HEK293 (cell line): ENCODE measurements around the gene IL3.
A peak's percentile ranks its signal among the peaks of the same experiment; 100 is the strongest.

Experiments used
- CTCF ChIA-PET: fragments of 350-600 bp; formaldehyde crosslinking; extraction: SDS; loops from one replicate; lab custom pipeline; 2021; ENCODE audit warnings: antibody characterized with exemption; lab: Yijun Ruan, JAX
- POLR2A ChIA-PET: fragments of 300-600 bp; formaldehyde crosslinking; extraction: SDS; loops from one replicate; lab custom pipeline; 2020; ENCODE audit warnings: antibody characterized with exemption, inconsistent platforms; lab: Yijun Ruan, JAX
- H3K27ac ChIP-seq: fragments of 200-500 bp; sonication (Bioruptor generic); 2 replicates; pipeline ENCODE4 v1.5.1; 2014; ENCODE audit warnings: low read depth, low read length, control low read depth, inconsistent platforms; ENCODE audit errors: extremely low read depth
- H3K36me3 ChIP-seq, 2 experiments: fragments of 200-500 bp in 1 of 2; sonication (Bioruptor generic) in 1 of 2; 1 replicate in 1 of 2; 2 replicates in 1 of 2; pipeline ENCODE4 v1.5.1; 2014 to 2017; ENCODE audit warnings: inconsistent platforms in 2 of 2, low read length in 2 of 2; ENCODE audit not compliant: control insufficient read depth in 2 of 2, insufficient read depth in 1 of 2
- H3K4me1 ChIP-seq: fragments of 200-500 bp; sonication (Bioruptor generic); 2 replicates; pipeline ENCODE4 v1.5.1; 2014; ENCODE audit warnings: mild to moderate bottlenecking, low read length, inconsistent platforms; ENCODE audit not compliant: control insufficient read depth, insufficient read depth
- H3K4me3 ChIP-seq: 2 replicates; pipeline ENCODE4 v1.5.1; 2011; ENCODE audit warnings: low read depth, mild to moderate bottlenecking, control low read depth, low read length, moderate library complexity
- H3K9me3 ChIP-seq: fragments of 200-500 bp; sonication (Bioruptor generic); 2 replicates; pipeline ENCODE4 v1.5.1; 2014; ENCODE audit warnings: low read depth, low read length, inconsistent platforms; ENCODE audit not compliant: control insufficient read depth, insufficient read depth
- EGR2 ChIP-seq: fragments of 450-650 bp; formaldehyde crosslinking; IDR thresholded peaks from 2 replicates; pipeline ENCODE4 v1.5.1; 2016; ENCODE audit warnings: low read depth, missing biosample characterization, missing genetic modification characterization
- GLI2 ChIP-seq: fragments of 450-650 bp; formaldehyde crosslinking; IDR thresholded peaks from 2 replicates; pipeline ENCODE4; 2017; ENCODE audit warnings: missing biosample characterization, missing genetic modification characterization, low read depth, borderline replicate concordance
- GLIS1 ChIP-seq: fragments of 450-650 bp; formaldehyde crosslinking; IDR thresholded peaks from 2 replicates; pipeline ENCODE4 v1.5.1; 2016; ENCODE audit warnings: missing biosample characterization, missing genetic modification characterization
- HOXD13 ChIP-seq: sonication (generic); formaldehyde crosslinking; IDR thresholded peaks from 2 replicates; pipeline ENCODE4 v1.8.0; 2022; ENCODE audit warnings: missing genetic modification reagents, borderline replicate concordance
- KLF16 ChIP-seq: fragments of 450-650 bp; formaldehyde crosslinking; IDR thresholded peaks from 2 replicates; pipeline ENCODE4 v1.5.1; 2017; ENCODE audit warnings: missing biosample characterization, missing genetic modification characterization
- KLF7 ChIP-seq: fragments of 450-650 bp; formaldehyde crosslinking; IDR thresholded peaks from 2 replicates; pipeline ENCODE4 v1.5.1; 2016; ENCODE audit warnings: missing biosample characterization, missing genetic modification characterization, borderline replicate concordance
- KLF9 ChIP-seq: fragments of 450-650 bp; formaldehyde crosslinking; IDR thresholded peaks from 2 replicates; pipeline ENCODE4 v1.5.1; 2016; ENCODE audit warnings: missing biosample characterization, missing genetic modification characterization, low read depth
- PRDM1 ChIP-seq: fragments of 450-650 bp; formaldehyde crosslinking; IDR thresholded peaks from 2 replicates; pipeline ENCODE4; 2016; ENCODE audit warnings: missing biosample characterization, missing genetic modification characterization
- RBAK ChIP-seq: fragments of 450-650 bp; formaldehyde crosslinking; IDR thresholded peaks from 2 replicates; pipeline ENCODE4 v1.5.1; 2016; ENCODE audit warnings: missing biosample characterization, missing genetic modification characterization
- SALL2 ChIP-seq: fragments of 450-650 bp; formaldehyde crosslinking; IDR thresholded peaks from 2 replicates; pipeline ENCODE4 v1.5.0; 2017; ENCODE audit warnings: missing biosample characterization, mild to moderate bottlenecking, missing genetic modification characterization, borderline replicate concordance
- SETDB1 ChIP-seq: IDR thresholded peaks from one replicate; pipeline ENCODE4 v1.6.1; 2017; ENCODE audit warnings: mild to moderate bottlenecking, low read length, moderate library complexity, mixed read lengths; ENCODE audit not compliant: insufficient read length
- YY2 ChIP-seq: fragments of 450-650 bp; formaldehyde crosslinking; IDR thresholded peaks from 2 replicates; pipeline ENCODE4 v1.5.1; 2016; ENCODE audit warnings: missing biosample characterization, missing genetic modification characterization
- ZBTB1 ChIP-seq: fragments of 450-650 bp; formaldehyde crosslinking; IDR thresholded peaks from 2 replicates; pipeline ENCODE4 v1.5.1; 2016; ENCODE audit warnings: missing biosample characterization, missing genetic modification characterization
- ZBTB10 ChIP-seq: fragments of 450-650 bp; formaldehyde crosslinking; IDR thresholded peaks from 2 replicates; pipeline ENCODE4 v1.5.1; 2016; ENCODE audit warnings: missing biosample characterization, missing genetic modification characterization
- ZBTB17 ChIP-seq: fragments of 450-650 bp; formaldehyde crosslinking; IDR thresholded peaks from 2 replicates; pipeline ENCODE4 v1.5.1; 2016; ENCODE audit warnings: missing biosample characterization, missing genetic modification characterization
- ZFHX2 ChIP-seq: fragments of 450-650 bp; formaldehyde crosslinking; conservative IDR thresholded peaks from 2 replicates; pipeline ENCODE4 v1.5.1; 2016; ENCODE audit warnings: missing biosample characterization, missing genetic modification characterization
- ZFP69B ChIP-seq: fragments of 450-650 bp; formaldehyde crosslinking; IDR thresholded peaks from 2 replicates; pipeline ENCODE4 v1.5.1; 2016; ENCODE audit warnings: missing biosample characterization, missing genetic modification characterization
- ZNF174 ChIP-seq: fragments of 450-650 bp; formaldehyde crosslinking; IDR thresholded peaks from 2 replicates; pipeline ENCODE4 v1.5.0; 2017; ENCODE audit warnings: missing biosample characterization, mild to moderate bottlenecking, missing genetic modification characterization
- ZNF366 ChIP-seq: fragments of 450-650 bp; formaldehyde crosslinking; conservative IDR thresholded peaks from 2 replicates; pipeline ENCODE4 v1.5.1; 2016; ENCODE audit warnings: missing biosample characterization, missing genetic modification characterization
- ZNF391 ChIP-seq: fragments of 450-650 bp; formaldehyde crosslinking; IDR thresholded peaks from 2 replicates; pipeline ENCODE4 v1.5.1; 2016; ENCODE audit warnings: low read depth, missing biosample characterization, missing genetic modification characterization, borderline replicate concordance
- ZNF670 ChIP-seq: fragments of 450-650 bp; formaldehyde crosslinking; IDR thresholded peaks from 2 replicates; pipeline ENCODE4 v1.5.1; 2016; ENCODE audit warnings: missing biosample characterization, missing genetic modification characterization, low read depth
- ZNF747 ChIP-seq: fragments of 450-650 bp; formaldehyde crosslinking; IDR thresholded peaks from 2 replicates; pipeline ENCODE4 v1.5.1; 2016; ENCODE audit warnings: missing biosample characterization, missing genetic modification characterization
- ZNF768 ChIP-seq: fragments of 450-650 bp; formaldehyde crosslinking; IDR thresholded peaks from 2 replicates; pipeline ENCODE4 v1.5.1; 2018; ENCODE audit warnings: missing biosample characterization, mild to moderate bottlenecking, missing genetic modification characterization
- TF ChIP-seq, protein P1 (sequence below): fragments of 450-650 bp; formaldehyde crosslinking; IDR thresholded peaks from 2 replicates; pipeline ENCODE4 v1.5.1; 2016; ENCODE audit warnings: missing biosample characterization, missing genetic modification characterization
- TF ChIP-seq, protein P2 (sequence below): fragments of 450-650 bp; formaldehyde crosslinking; IDR thresholded peaks from 2 replicates; pipeline ENCODE4 v1.5.1; 2016; ENCODE audit warnings: missing biosample characterization, missing genetic modification characterization, low read depth

IL3 gene

GRCh38 chr5:132022737-132023136 is 37.7 kb upstream of the IL3 start:
- no peak overlapping the region for H3K27ac ChIP-seq
- CTCF ChIA-PET = no interaction called here
- no peaks in the 10 kb centered on the region for H3K9me3 ChIP-seq
- H3K36me3 ChIP-seq = no peaks in the 10 kb centered on the region
- POLR2A ChIA-PET = no interaction called here
- TF ChIP-seq HOXD13 (no peak), KLF7 (tag by site-specific recombination) (no peak), ZNF768 (no peak), YY2 (no peak), KLF9 (no peak), EGR2 (tag by site-specific recombination) (peak; percentile 91), ZFHX2 (tag by site-specific recombination) (peak; percentile 75)
- no peak overlapping the region for H3K4me3 ChIP-seq
- H3K4me1 ChIP-seq = no peaks in the 10 kb centered on the region

- no peak for TF ChIP-seq GLIS1 (tag by site-specific recombination)
- TF ChIP-seq, all 188 proteins: peak for 0
- POLR2A ChIA-PET = no interaction called here
- no peaks in the 10 kb centered on the region for H3K4me1 ChIP-seq
- H3K4me3 ChIP-seq = no peak overlapping the region
- H3K27ac ChIP-seq = no peak overlapping the region
- H3K36me3 ChIP-seq = no peaks in the 10 kb centered on the region
- no peaks in the 10 kb centered on the region for H3K9me3 ChIP-seq
- CTCF ChIA-PET = interaction anchor here (0.8 kb wide), 1 partner anchor 615 kb away, joined by 3 read pairs; no protein-coding TSS in a partner anchor
Measured at GRCh38 chr5:132023258-132024116, 37.0 kb upstream of the IL3 start.

- POLR2A ChIA-PET = no interaction called here
- H3K27ac ChIP-seq = no peak overlapping the region
- TF ChIP-seq GLI2 = no peak
- no peak for TF ChIP-seq ZNF366 (tag by site-specific recombination)
- no peak for TF ChIP-seq ZNF747 (tag by site-specific recombination)
- TF ChIP-seq ZBTB17 (tag by site-specific recombination) = no peak
- no peak for TF ChIP-seq KLF16 (tag by site-specific recombination)
- no peak for TF ChIP-seq SALL2 (tag by site-specific recombination)
- TF ChIP-seq ZBTB10 = no peak
- no peak for TF ChIP-seq RBAK (tag by site-specific recombination)
- no peak for TF ChIP-seq ZNF174
- TF ChIP-seq, protein P1, sequence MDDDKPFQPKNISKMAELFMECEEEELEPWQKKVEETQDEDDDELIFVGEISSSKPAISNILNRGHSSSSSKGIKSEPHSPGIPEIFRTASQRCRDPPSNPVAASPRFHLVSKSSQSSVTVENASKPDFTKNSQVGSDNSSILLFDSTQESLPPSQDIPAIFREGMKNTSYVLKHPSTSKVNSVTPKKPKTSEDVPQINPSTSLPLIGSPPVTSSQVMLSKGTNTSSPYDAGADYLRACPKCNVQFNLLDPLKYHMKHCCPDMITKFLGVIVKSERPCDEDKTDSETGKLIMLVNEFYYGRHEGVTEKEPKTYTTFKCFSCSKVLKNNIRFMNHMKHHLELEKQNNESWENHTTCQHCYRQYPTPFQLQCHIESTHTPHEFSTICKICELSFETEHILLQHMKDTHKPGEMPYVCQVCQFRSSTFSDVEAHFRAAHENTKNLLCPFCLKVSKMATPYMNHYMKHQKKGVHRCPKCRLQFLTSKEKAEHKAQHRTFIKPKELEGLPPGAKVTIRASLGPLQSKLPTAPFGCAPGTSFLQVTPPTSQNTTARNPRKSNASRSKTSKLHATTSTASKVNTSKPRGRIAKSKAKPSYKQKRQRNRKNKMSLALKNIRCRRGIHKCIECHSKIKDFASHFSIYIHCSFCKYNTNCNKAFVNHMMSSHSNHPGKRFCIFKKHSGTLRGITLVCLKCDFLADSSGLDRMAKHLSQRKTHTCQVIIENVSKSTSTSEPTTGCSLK (tag by site-specific recombination) = no peak
- TF ChIP-seq PRDM1 (tag by site-specific recombination) = no peak
- TF ChIP-seq ZBTB1 (tag by site-specific recombination) = no peak
- TF ChIP-seq, protein P2, sequence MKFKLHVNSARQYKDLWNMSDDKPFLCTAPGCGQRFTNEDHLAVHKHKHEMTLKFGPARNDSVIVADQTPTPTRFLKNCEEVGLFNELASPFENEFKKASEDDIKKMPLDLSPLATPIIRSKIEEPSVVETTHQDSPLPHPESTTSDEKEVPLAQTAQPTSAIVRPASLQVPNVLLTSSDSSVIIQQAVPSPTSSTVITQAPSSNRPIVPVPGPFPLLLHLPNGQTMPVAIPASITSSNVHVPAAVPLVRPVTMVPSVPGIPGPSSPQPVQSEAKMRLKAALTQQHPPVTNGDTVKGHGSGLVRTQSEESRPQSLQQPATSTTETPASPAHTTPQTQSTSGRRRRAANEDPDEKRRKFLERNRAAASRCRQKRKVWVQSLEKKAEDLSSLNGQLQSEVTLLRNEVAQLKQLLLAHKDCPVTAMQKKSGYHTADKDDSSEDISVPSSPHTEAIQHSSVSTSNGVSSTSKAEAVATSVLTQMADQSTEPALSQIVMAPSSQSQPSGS (tag by site-specific recombination) = no peak
- no peak for TF ChIP-seq ZFP69B
- TF ChIP-seq ZNF391 (tag by site-specific recombination) = no peak
- TF ChIP-seq ZNF670 (tag by site-specific recombination) = no peak
- no peak for TF ChIP-seq SETDB1
Measured at GRCh38 chr5:132024117-132024435, 36.4 kb upstream of the IL3 start.

More at GRCh38 chr5:132024117-132024435, 36.4 kb upstream of the IL3 start:
- H3K9me3 ChIP-seq = no peaks in the 10 kb centered on the region
- no peak overlapping the region for H3K4me3 ChIP-seq
- no peaks in the 10 kb centered on the region for H3K36me3 ChIP-seq
- H3K4me1 ChIP-seq = no peaks in the 10 kb centered on the region
- CTCF ChIA-PET = interaction anchor here (0.8 kb wide), 1 partner anchor 16 kb away, joined by 3 read pairs; no protein-coding TSS in a partner anchor
